GM12878 (cell line): ENCODE data around the gene SHC3. TPM values are rescaled to one million over a fixed set of nuclear protein-coding genes. Genes with fewer than 3 reads are reported as not detected.
A peak's percentile ranks its signal among the peaks of the same experiment; 100 is the strongest.

ENCODE experiments used
- ATAC-seq: fragments of 200-7000 bp; cut with Tn5 transposase; 3 replicates; pipeline ENCODE4 v1.9.1; 2020; ENCODE audit warnings: mild to moderate bottlenecking, moderate library complexity
- BruUV-seq: library from RNA; stranded (reverse); fragments of 400-500 nt; replicated peaks from 2 replicates; lab custom pipeline; 2021; lab: Mats Ljungman, UMichigan
- CTCF ChIA-PET: fragments of 300-600 bp; sonication (Branson Sonifier 250); formaldehyde crosslinking; extraction: SDS; loops from one replicate; lab custom pipeline; 2021; ENCODE audit warnings: inconsistent platforms; lab: Yijun Ruan, JAX
- POLR2A ChIA-PET: fragments of 350-600 bp; formaldehyde crosslinking; extraction: SDS; loops from one replicate; lab custom pipeline; 2021; ENCODE audit warnings: inconsistent platforms; lab: Charles Lee
- RAD21 ChIA-PET: fragments of 300-600 bp; sonication (Branson Sonifier 250); formaldehyde crosslinking; loops from one replicate; lab custom pipeline; 2023; ENCODE audit warnings: antibody characterized with exemption; ENCODE audit not compliant: unreplicated experiment; lab: Charles Lee
- SMC1A ChIA-PET: fragments of 300-600 bp; sonication (Branson Sonifier 250); formaldehyde crosslinking; loops from one replicate; lab custom pipeline; 2023; ENCODE audit not compliant: unreplicated experiment, uncharacterized antibody; lab: Charles Lee
- DNase-seq: peaks from one replicate; pipeline ENCODE4 v3.0.0-alpha.2; 2011; ENCODE audit warnings: low read depth, low spot score
- FAIRE-seq: peaks from 3 replicates; lab custom pipeline; 2011; peaks lifted over from hg19 to GRCh38; lab: Jason Lieb, UNC
- H2AFZ ChIP-seq: 2 replicates; pipeline ENCODE4 v1.6.0; 2011; ENCODE audit warnings: low read depth, low read length, control low read depth; ENCODE audit not compliant: control insufficient read depth
- H3K27ac ChIP-seq: 2 replicates; pipeline ENCODE4 v1.5.1; 2011; ENCODE audit warnings: control low read depth; ENCODE audit not compliant: control insufficient read depth, insufficient read depth
- H3K27me3 ChIP-seq, 2 experiments: replicated peaks in 1 of 2; 2 replicates each; pipeline versions ENCODE4 v1.6.0 to v1.6.1; 2011; ENCODE audit warnings: low read length in 1 of 2; ENCODE audit not compliant: control insufficient read depth in 2 of 2, insufficient read depth in 2 of 2
- H3K36me3 ChIP-seq, 2 experiments: 2 replicates each; pipeline ENCODE4 v1.5.1; 2011; ENCODE audit warnings: low read length in 1 of 2; ENCODE audit not compliant: control insufficient read depth in 2 of 2, insufficient read depth in 2 of 2
- H3K4me1 ChIP-seq: 2 replicates; pipeline ENCODE4 v1.6.1; 2011; ENCODE audit warnings: mild to moderate bottlenecking, low read length, moderate library complexity, mixed read lengths; ENCODE audit not compliant: control insufficient read depth, insufficient read depth
- H3K4me2 ChIP-seq: 2 replicates; pipeline ENCODE4 v1.6.0; 2011; ENCODE audit warnings: control low read depth; ENCODE audit not compliant: control insufficient read depth, insufficient read depth
- H3K4me3 ChIP-seq: fragments of 200-600 bp; sonication (generic); 2 replicates; pipeline ENCODE4 v1.5.1; 2016
- H3K79me2 ChIP-seq: 2 replicates; pipeline ENCODE4 v1.6.0; 2011; ENCODE audit warnings: low read length; ENCODE audit not compliant: control insufficient read depth, insufficient read depth
- H3K9ac ChIP-seq: 2 replicates; pipeline ENCODE4 v1.8.0; 2011; ENCODE audit warnings: low read length, control low read depth, mixed read lengths; ENCODE audit not compliant: control insufficient read depth, insufficient read depth
- H3K9me3 ChIP-seq: replicated peaks from 3 replicates; pipeline ENCODE4 v1.5.1; 2011; ENCODE audit warnings: mild to moderate bottlenecking, low read length; ENCODE audit not compliant: control insufficient read depth, insufficient read depth
- H4K20me1 ChIP-seq: 2 replicates; pipeline ENCODE4 v1.6.0; 2011; ENCODE audit not compliant: control insufficient read depth, insufficient read depth
- CBFB ChIP-seq: IDR thresholded peaks from 2 replicates; pipeline ENCODE4 v1.6.1; 2016; ENCODE audit warnings: antibody characterized with exemption, low read depth
- GABPA ChIP-seq: IDR thresholded peaks from 2 replicates; pipeline ENCODE4 v1.6.1; 2014; ENCODE audit warnings: antibody characterized with exemption, low read depth, mild to moderate bottlenecking, inconsistent platforms
- NBN ChIP-seq: fragments of 450-650 bp; IDR thresholded peaks from 2 replicates; pipeline ENCODE4 v1.6.1; 2016
- NKRF ChIP-seq: fragments of 450-650 bp; conservative IDR thresholded peaks from 2 replicates; pipeline ENCODE4 v1.6.1; 2017; ENCODE audit warnings: mild to moderate bottlenecking, moderate library complexity
- RAD21 ChIP-seq: IDR thresholded peaks from 2 replicates; pipeline ENCODE4 v1.6.1; 2011; ENCODE audit warnings: mild to moderate bottlenecking, low read depth, low read length, moderate library complexity; ENCODE audit not compliant: insufficient read depth
- SMC3 ChIP-seq: IDR thresholded peaks from 2 replicates; pipeline ENCODE4 v1.6.1; 2011; ENCODE audit warnings: low read length, improper control_type of control experiment, borderline replicate concordance
- WGBS: methylation state at CpG from one replicate; pipeline ENCODE4 v1.1.6; 2016; ENCODE audit warnings: low lambda C conversion rate; ENCODE audit not compliant: insufficient replicate concordance, insufficient coverage; ENCODE audit errors: missing lambda C conversion rate; 5-methylcytosine and 5-hydroxymethylcytosine counted together
- in situ Hi-C: fragments of 300-500 bp; cut with MboI; formaldehyde crosslinking; loops from 9 replicates; pipeline ENCODE4 v1.14.3; 2018; ENCODE audit warnings: mixed read lengths
- intact Hi-C: fragments of 100-400 bp; cut with micrococcal nuclease; formaldehyde crosslinking; loops from one replicate; pipeline ENCODE4 v1.14.2; 2022; ENCODE audit not compliant: unreplicated experiment
- polyA plus RNA-seq, 11 experiments: library from polyadenylated mRNA; depleted of rRNA in 4 of 11; unstranded in 6 of 11; stranded (reverse) in 5 of 11; fragments of >200 nt; fragmentation: Nextera tagmentation in 4 of 11; fragmentation: Illumina TruSeq in 1 of 11; extraction: Ambion mirVana in 4 of 11; extraction: Trizol in 1 of 11; gene quantifications; 1 replicate in 1 of 11; 2 replicates in 10 of 11; pipeline versions ENCODE4 v1.2.1 to v1.2.3, GENCODE V29; 2011 to 2016; ENCODE audit warnings: inconsistent platforms in 2 of 11, missing spikeins in 2 of 11, low read depth in 1 of 11
- total RNA-seq, 4 experiments: library from RNA; depleted of rRNA in 3 of 4; stranded (reverse); fragments of >200 nt in 3 of 4; fragmentation: Illumina TruSeq in 1 of 4; extraction: Trizol in 1 of 4; gene quantifications; 2 replicates each; pipeline versions ENCODE4 v1.2.1 to v1.2.3, GENCODE V29; 2013 to 2021
- TF ChIP-seq, protein P1 (sequence below): IDR thresholded peaks from 2 replicates; pipeline ENCODE4 v1.6.1; 2012; ENCODE audit warnings: mild to moderate bottlenecking, low read depth, low read length
- TF ChIP-seq, protein P2 (sequence below), 3 experiments: IDR thresholded peaks in 2 of 3; conservative IDR thresholded peaks in 1 of 3; 2 replicates each; pipeline ENCODE4 v1.5.1; 2011; ENCODE audit warnings: low read depth in 3 of 3, low read length in 3 of 3, mild to moderate bottlenecking in 3 of 3, control low read depth in 2 of 3, moderate library complexity in 2 of 3, inconsistent platforms in 1 of 3, mixed read lengths in 1 of 3; ENCODE audit not compliant: control insufficient read depth in 2 of 3, insufficient read depth in 1 of 3; ENCODE audit errors: extremely low read depth in 1 of 3

The SHC3 gene
- total and polyA plus RNA-seq, 10 of the 15 experiments (the other 5 are each of a cell fraction or from before 2014, with no cell fraction given) = 0.01 to 0.06 TPM; not detected in 8

DNA sequence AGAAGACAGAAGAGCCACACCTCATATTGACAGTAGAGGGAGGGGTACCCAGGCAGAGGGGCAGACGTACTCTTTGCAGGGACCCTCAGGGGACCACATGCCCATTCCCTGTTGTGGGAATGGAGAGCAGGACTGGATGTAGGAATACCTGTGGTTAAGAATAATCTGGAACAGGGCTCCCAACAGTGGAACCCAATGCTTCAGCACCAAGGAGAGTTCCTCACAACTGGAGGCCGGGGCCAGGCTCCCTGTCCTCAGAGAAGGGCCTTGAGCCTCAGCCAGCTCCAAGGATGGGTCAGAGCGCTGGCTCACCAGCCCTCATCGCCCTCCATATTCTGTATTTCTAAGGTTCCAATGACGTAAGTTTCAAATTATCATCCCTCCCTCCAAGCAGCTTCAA is 7.4 kb upstream of the SHC3 start:
- TF ChIP-seq, protein P1, sequence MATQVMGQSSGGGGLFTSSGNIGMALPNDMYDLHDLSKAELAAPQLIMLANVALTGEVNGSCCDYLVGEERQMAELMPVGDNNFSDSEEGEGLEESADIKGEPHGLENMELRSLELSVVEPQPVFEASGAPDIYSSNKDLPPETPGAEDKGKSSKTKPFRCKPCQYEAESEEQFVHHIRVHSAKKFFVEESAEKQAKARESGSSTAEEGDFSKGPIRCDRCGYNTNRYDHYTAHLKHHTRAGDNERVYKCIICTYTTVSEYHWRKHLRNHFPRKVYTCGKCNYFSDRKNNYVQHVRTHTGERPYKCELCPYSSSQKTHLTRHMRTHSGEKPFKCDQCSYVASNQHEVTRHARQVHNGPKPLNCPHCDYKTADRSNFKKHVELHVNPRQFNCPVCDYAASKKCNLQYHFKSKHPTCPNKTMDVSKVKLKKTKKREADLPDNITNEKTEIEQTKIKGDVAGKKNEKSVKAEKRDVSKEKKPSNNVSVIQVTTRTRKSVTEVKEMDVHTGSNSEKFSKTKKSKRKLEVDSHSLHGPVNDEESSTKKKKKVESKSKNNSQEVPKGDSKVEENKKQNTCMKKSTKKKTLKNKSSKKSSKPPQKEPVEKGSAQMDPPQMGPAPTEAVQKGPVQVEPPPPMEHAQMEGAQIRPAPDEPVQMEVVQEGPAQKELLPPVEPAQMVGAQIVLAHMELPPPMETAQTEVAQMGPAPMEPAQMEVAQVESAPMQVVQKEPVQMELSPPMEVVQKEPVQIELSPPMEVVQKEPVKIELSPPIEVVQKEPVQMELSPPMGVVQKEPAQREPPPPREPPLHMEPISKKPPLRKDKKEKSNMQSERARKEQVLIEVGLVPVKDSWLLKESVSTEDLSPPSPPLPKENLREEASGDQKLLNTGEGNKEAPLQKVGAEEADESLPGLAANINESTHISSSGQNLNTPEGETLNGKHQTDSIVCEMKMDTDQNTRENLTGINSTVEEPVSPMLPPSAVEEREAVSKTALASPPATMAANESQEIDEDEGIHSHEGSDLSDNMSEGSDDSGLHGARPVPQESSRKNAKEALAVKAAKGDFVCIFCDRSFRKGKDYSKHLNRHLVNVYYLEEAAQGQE = peak; percentile 80
- no peak for TF ChIP-seq GABPA
- no peaks in the 10 kb centered on the region for H3K36me3 ChIP-seq
- RAD21 ChIA-PET = no interaction called here
- H3K27ac ChIP-seq = no peak overlapping the region
- no peaks in the 10 kb centered on the region for H3K27me3 ChIP-seq
- no peak overlapping the region for H2AFZ ChIP-seq
- ATAC-seq (no peak), FAIRE-seq (no peak), DNase-seq (no peak)
- CTCF ChIA-PET = interaction anchor here (0.6 kb wide), 1 partner anchor 255 kb away, joined by 3 read pairs; no protein-coding TSS in a partner anchor
- in situ Hi-C loops (no loop called here), intact Hi-C loops (no loop called here)
- H3K9me3 ChIP-seq = no peaks in the 10 kb centered on the region
- no TSS peak for BruUV-seq
- no peak overlapping the region for H3K4me3 ChIP-seq
- H3K79me2 ChIP-seq = no peaks in the 10 kb centered on the region
- H4K20me1 ChIP-seq = no peaks in the 10 kb centered on the region
- no peak overlapping the region for H3K4me2 ChIP-seq
- H3K4me1 ChIP-seq = no peaks in the 10 kb centered on the region
- POLR2A ChIA-PET = no interaction called here
- 26% methylated on average over 5 of the region's 5 CpGs for WGBS
- no peak overlapping the region for H3K9ac ChIP-seq
- SMC1A ChIA-PET = no interaction called here

- 0 out of 3 replicates have a peak, but pooled peaks have one; percentile 25 for ATAC-seq
- CTCF ChIA-PET = interaction anchor here (1.0 kb wide), 1 partner anchor 96 kb away, joined by 4 read pairs; no protein-coding TSS in a partner anchor
- no TSS peak for BruUV-seq
Observed at GRCh38 chr9:89183146-89183545, 4.5 kb upstream of the SHC3 start.

More at GRCh38 chr9:89183146-89183545, 4.5 kb upstream of the SHC3 start:
- Histone ChIP-seq H3K9ac (no peak overlapping the region), H4K20me1 (no peaks in the 10 kb centered on the region), H3K4me1 (no peaks in the 10 kb centered on the region), H3K27me3 (peaks cover 5 to 14% of the 10 kb centered on the region in 2 experiments; a peak in 3 of 4 replicates), H3K36me3 (no peaks in the 10 kb centered on the region), H3K4me3 (no peak overlapping the region), H2AFZ (no peak overlapping the region), H3K27ac (no peak overlapping the region), H3K4me2 (no peak overlapping the region), H3K79me2 (no peaks in the 10 kb centered on the region), H3K9me3 (no peaks in the 10 kb centered on the region; the same call in 2 of the 3 replicates)
- SMC1A ChIA-PET = no interaction called here
- in situ Hi-C loops = no loop called here
- DNase-seq = no peak
- intact Hi-C loops = loop anchor here (5.0 kb wide), 1 partner anchor 94 kb away; no protein-coding TSS in a partner anchor
- peak; percentile 28; the same call in 1 of the 2 replicates for TF ChIP-seq RAD21
- TF ChIP-seq CBFB = no peak
- TF ChIP-seq NKRF = no peak
- TF ChIP-seq, protein P2, sequence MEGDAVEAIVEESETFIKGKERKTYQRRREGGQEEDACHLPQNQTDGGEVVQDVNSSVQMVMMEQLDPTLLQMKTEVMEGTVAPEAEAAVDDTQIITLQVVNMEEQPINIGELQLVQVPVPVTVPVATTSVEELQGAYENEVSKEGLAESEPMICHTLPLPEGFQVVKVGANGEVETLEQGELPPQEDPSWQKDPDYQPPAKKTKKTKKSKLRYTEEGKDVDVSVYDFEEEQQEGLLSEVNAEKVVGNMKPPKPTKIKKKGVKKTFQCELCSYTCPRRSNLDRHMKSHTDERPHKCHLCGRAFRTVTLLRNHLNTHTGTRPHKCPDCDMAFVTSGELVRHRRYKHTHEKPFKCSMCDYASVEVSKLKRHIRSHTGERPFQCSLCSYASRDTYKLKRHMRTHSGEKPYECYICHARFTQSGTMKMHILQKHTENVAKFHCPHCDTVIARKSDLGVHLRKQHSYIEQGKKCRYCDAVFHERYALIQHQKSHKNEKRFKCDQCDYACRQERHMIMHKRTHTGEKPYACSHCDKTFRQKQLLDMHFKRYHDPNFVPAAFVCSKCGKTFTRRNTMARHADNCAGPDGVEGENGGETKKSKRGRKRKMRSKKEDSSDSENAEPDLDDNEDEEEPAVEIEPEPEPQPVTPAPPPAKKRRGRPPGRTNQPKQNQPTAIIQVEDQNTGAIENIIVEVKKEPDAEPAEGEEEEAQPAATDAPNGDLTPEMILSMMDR (IDR thresholded peaks at IDR 0.05 in 2 of 3, conservative IDR thresholded peaks at IDR 0.05 in 1 of 3; ENCODE audit: control insufficient read depth in 2 of 3, extremely low read depth in 1 of 3, insufficient read depth in 1 of 3, low read depth in 3 of 3, low read length in 3 of 3) = peak; percentile 16 to 26 (median 17); a peak in 1 of 6 replicates
- no peak for TF ChIP-seq NBN
- TF ChIP-seq SMC3 = peak; percentile 25; the same call in 1 of the 2 replicates
- POLR2A ChIA-PET = no interaction called here
- RAD21 ChIA-PET = no interaction called here
- no peak for FAIRE-seq
- WGBS = 0% methylated on average over 3 of the region's 3 CpGs
